Esophagus squamous epithelium (tissue), 5 donors: ENCODE data around the gene CCDC187. TPM values are rescaled to one million over a fixed set of nuclear protein-coding genes. Genes with fewer than 3 reads are reported as not detected.

Experiments
- DNase-seq: peaks from one replicate; lab custom pipeline; 2025; lab: John Stamatoyannopoulos, UW
- H3K27ac ChIP-seq, 4 donors: fragments of 200-600 bp; sonication (generic); one replicate each; pipeline ENCODE4 v1.5.1; 2016 to 2019; ENCODE audit warnings: mild to moderate bottlenecking in 1 of 4
- H3K27me3 ChIP-seq, 4 donors: fragments of 200-600 bp; sonication (generic); 1 replicate in 3 of 4; 2 replicates in 1 of 4; pipeline versions ENCODE4 v1.5.1 to v1.6.0; 2017 to 2021; ENCODE audit warnings: antibody characterized with exemption in 1 of 4
- H3K36me3 ChIP-seq, 3 donors: fragments of 200-600 bp; sonication (generic); one replicate each; pipeline ENCODE4 v1.5.1; 2016 to 2019
- H3K4me1 ChIP-seq, 3 donors: fragments of 200-600 bp; sonication (generic); one replicate each; pipeline ENCODE4 v1.5.1; 2017 to 2019
- H3K4me3 ChIP-seq, 4 donors: fragments of 200-600 bp; sonication (generic); 1 replicate in 3 of 4; 2 replicates in 1 of 4; pipeline ENCODE4 v1.5.1; 2016 to 2019; ENCODE audit warnings: mild to moderate bottlenecking in 2 of 4, moderate library complexity in 1 of 4
- H3K9me3 ChIP-seq, 3 donors: fragments of 200-600 bp; sonication (generic); one replicate each; pipeline ENCODE4 v1.5.1; 2016 to 2019
- CTCF ChIP-seq, 6 experiments: fragments of 450-650 bp in 4 of 6; fragments of 200-600 bp in 2 of 6; sonication (generic) in 2 of 6; IDR thresholded peaks; one replicate each; pipeline ENCODE4 v1.5.1; 2016 to 2019; ENCODE audit warnings: antibody characterized with exemption in 6 of 6, mild to moderate bottlenecking in 4 of 6, moderate library complexity in 4 of 6
- POLR2A ChIP-seq, 4 donors: fragments of 450-650 bp; IDR thresholded peaks; one replicate each; pipeline ENCODE4 v1.6.1; 2017; ENCODE audit warnings: antibody characterized with exemption in 4 of 4, mild to moderate bottlenecking in 4 of 4, moderate library complexity in 3 of 4
- WGBS, 2 donors: methylation state at CpG; one replicate each; pipeline ENCODE4 v1.1.5; 2018; 5-methylcytosine and 5-hydroxymethylcytosine counted together
- intact Hi-C: fragments of 100-400 bp; cut with DNase I; formaldehyde crosslinking; loops from one replicate; pipeline ENCODE4 v1.15.0; 2022
- total RNA-seq, 4 donors: library from RNA; depleted of rRNA; stranded (reverse); fragments of >200 nt; gene quantifications; one replicate each; pipeline ENCODE4 v1.1.0, GENCODE V29; 2016
- donor health status: DM: yes; HTN: yes; CAD: no.

CCDC187 gene
- total RNA-seq, 4 donors from 2014 or later = not detected

- H3K27me3 ChIP-seq = peaks cover 0 to 16% (median 0%) of the 10 kb centered on the region in 4 donors
- H3K4me1 ChIP-seq = peaks cover 3 to 27% (median 6%) of the 10 kb centered on the region in 3 donors
- H3K27ac ChIP-seq = peak overlapping the region in 1 of 4 donors; percentile 79
- intact Hi-C loops = no loop called here
- H3K36me3 ChIP-seq = peaks cover 0 to 47% (median 11%) of the 10 kb centered on the region in 3 donors
- DNase-seq = peak; percentile 51
- TF ChIP-seq POLR2A (IDR thresholded peaks at IDR 0.05) (peak in 1 of 4 donors; percentile 6), CTCF (IDR thresholded peaks at IDR 0.05) (peak; percentile 69 to 95 (median 82))
- 54 to 64% methylated on average over 11 to 17 of the region's 30 CpGs for WGBS, 2 donors
- H3K4me3 ChIP-seq = no peak overlapping the region
- no peaks in the 10 kb centered on the region for H3K9me3 ChIP-seq
Observed at GRCh38 chr9:136225748-136226679, 77.9 kb downstream of the CCDC187 start.

GRCh38 chr9:136225366-136225747 is 78.5 kb downstream of the CCDC187 start:
- H3K4me1 ChIP-seq = peaks cover 6 to 34% (median 8%) of the 10 kb centered on the region in 3 donors
- peak overlapping the region in 1 of 4 donors; percentile 79 for H3K27ac ChIP-seq
- H3K27me3 ChIP-seq = peaks cover 0 to 16% (median 0%) of the 10 kb centered on the region in 4 donors
- intact Hi-C loops = no loop called here
- peaks cover 0 to 51% (median 11%) of the 10 kb centered on the region in 3 donors for H3K36me3 ChIP-seq
- TF ChIP-seq POLR2A (IDR thresholded peaks at IDR 0.05) = peak in 1 of 4 donors; percentile 25
- no peak for TF ChIP-seq CTCF (IDR thresholded peaks at IDR 0.05)
- H3K4me3 ChIP-seq = no peak overlapping the region
- DNase-seq = no peak
- WGBS, 2 donors = 59 to 71% methylated on average over 9 to 11 of the region's 19 CpGs
- no peaks in the 10 kb centered on the region for H3K9me3 ChIP-seq

GRCh38 chr9:136223871-136224640 is 79.8 kb downstream of the CCDC187 start:
- no peak overlapping the region for H3K4me3 ChIP-seq
- peaks cover 14 to 47% (median 20%) of the 10 kb centered on the region in 3 donors for H3K4me1 ChIP-seq
- intact Hi-C loops = no loop called here
- H3K27me3 ChIP-seq = peaks cover 0 to 16% (median 0%) of the 10 kb centered on the region in 4 donors
- DNase-seq = no peak
- TF ChIP-seq POLR2A (IDR thresholded peaks at IDR 0.05) (no peak), CTCF (IDR thresholded peaks at IDR 0.05) (no peak)
- WGBS, 2 donors = 90 to 94% methylated on average over 13 to 15 of the region's 30 CpGs
- H3K9me3 ChIP-seq = no peaks in the 10 kb centered on the region
- no peak overlapping the region for H3K27ac ChIP-seq
- H3K36me3 ChIP-seq = peaks cover 0 to 56% (median 11%) of the 10 kb centered on the region in 3 donors

- Histone ChIP-seq H3K9me3 (no peaks in the 10 kb centered on the region), H3K27ac (no peak overlapping the region), H3K27me3 (peaks cover 0 to 23% (median 0%) of the 10 kb centered on the region in 4 donors), H3K4me3 (no peak overlapping the region), H3K36me3 (peaks cover 7 to 67% (median 11%) of the 10 kb centered on the region in 3 donors), H3K4me1 (peaks cover 14 to 47% (median 22%) of the 10 kb centered on the region in 3 donors)
- 94 to 97% methylated on average over 3 to 6 of the region's 13 CpGs for WGBS, 2 donors
- no peak for DNase-seq
- TF ChIP-seq POLR2A (IDR thresholded peaks at IDR 0.05) (no peak), CTCF (IDR thresholded peaks at IDR 0.05) (no peak)
- intact Hi-C loops = no loop called here
Observed at GRCh38 chr9:136222906-136223285, 81.0 kb downstream of the CCDC187 start.
